GM19240 (cell line): ENCODE measurements around the gene MAP1LC3B2.

ENCODE experiments used
- DNase-seq: peaks from one replicate; pipeline ENCODE4 v3.0.0; 2011; ENCODE audit warnings: low spot score; ENCODE audit not compliant: insufficient read length

The MAP1LC3B2 gene

GRCh38 chr12:116613256-116613655 is 54.1 kb downstream of the MAP1LC3B2 start:
- DNase-seq = no peak

DNA sequence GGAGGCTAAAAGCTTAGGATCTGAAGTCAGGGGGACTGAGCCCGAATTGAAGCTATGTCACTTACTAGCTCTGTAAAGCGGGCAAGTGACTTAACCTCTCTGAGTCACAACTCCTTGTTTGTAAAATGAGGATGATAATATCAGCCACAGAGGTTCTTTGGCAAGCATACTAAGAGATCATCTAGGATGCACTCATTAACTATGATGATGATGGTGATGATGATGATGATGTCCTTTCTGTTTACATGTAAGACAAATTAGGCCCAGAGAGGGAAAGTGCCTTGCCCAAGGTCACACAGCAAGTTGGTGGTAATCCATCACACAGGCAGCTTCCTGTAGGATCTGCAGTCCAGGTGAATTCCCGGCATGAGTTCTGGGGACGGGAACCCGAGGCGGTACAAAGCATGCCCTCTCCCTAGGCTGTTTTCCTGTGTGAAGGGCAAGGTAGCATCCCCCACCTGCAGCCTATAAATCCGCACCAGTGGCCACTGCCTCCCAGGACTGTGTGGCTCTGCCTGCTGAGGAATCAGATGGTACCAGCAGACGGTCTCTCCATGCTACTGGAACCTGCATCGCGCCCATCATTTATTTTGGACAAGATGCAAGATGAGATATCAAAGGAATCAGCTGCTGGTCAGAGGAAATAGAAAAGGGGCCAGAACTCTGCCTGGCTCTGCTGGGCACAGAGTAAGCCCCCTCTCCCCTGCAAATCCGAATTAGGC is 55.2 kb downstream of the MAP1LC3B2 start:
- no peak for DNase-seq

GRCh38 chr12:116615141-116615861 is 56.1 kb downstream of the MAP1LC3B2 start:
- no peak for DNase-seq

- DNase-seq = no peak
These were observed 57.5 kb downstream of the MAP1LC3B2 start for GRCh38 chr12:116616536-116617248.

DNA sequence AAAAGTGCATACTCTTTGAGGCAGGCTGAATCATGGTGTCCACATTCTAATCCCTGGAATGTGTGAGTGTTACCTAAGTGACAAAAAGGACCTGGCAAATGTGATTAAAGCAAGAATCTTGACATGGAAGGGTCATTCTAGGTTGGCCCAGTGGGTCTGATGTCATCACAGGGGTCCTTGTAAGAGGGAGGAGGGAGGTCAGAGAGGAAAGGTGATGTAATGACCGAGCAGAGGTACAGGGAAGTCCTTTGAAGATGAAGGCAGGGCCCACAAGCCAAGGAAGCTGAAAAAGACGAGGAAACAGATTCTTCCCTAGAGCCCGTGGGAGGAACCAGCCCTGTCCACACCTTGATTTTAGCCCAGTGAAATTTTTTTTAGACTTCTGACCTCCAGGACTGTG is 60.1 kb downstream of the MAP1LC3B2 start:
- DNase-seq = no peak

DNA sequence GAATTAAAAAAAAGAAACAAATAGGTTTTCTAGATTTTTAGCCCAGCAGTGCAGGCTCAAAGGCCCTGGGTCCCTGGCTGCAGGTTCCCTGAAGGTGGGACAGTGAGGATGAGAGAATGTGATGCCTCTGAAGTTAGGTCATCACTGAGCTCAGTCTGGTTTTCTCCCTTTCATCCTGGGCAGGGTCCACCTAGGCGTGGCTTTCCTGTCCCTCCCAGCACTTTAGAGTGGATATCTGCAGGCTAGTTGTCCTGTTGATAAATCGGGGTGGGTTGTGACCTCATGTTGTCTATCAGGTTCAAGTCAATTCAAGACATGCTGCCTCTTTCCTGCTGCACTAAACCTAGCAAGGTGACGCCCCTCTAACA is 60.9 kb downstream of the MAP1LC3B2 start:
- DNase-seq = no peak

- no peak for DNase-seq
These were observed 61.5 kb downstream of the MAP1LC3B2 start for GRCh38 chr12:116620492-116621191.

GRCh38 chr12:116621194-116621593 is 62.0 kb downstream of the MAP1LC3B2 start:
- no peak for DNase-seq

GRCh38 chr12:116624516-116624915 is 65.3 kb downstream of the MAP1LC3B2 start:
- no peak for DNase-seq

DNA sequence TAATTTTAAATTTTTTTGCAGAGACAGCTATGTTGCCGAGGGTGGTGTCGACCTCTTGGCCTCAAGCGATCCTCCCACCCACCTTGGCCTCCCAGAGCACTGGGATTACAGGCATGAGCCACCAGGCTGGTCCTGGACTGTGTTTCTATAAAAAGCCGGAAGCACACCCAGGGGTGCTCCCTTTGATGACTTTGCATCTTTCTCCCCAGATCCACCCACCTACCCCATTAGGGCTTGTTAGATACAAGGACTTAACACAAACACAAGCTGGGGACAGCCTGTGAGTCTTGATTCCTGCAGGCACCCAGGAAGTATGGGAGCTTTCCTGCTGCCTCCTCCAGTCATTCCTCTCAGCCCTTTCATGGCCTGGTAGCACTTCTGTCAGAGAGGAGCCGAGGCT is 67.0 kb downstream of the MAP1LC3B2 start:
- no peak for DNase-seq
